NCI-H187 (cell line): ENCODE data around the gene PIP4P1.
A peak's percentile ranks its signal among the peaks of the same experiment; 100 is the strongest.
"Not testable (repeated sequence)": the region's sequence is repeated elsewhere in the genome, so short reads cannot be mapped to it uniquely, and the experiment has no call there.

ENCODE experiments used
- DNase-seq, 2 experiments: peaks; one replicate each; lab custom pipeline; 2025; lab: John Stamatoyannopoulos, UW

Gene PIP4P1

DNA sequence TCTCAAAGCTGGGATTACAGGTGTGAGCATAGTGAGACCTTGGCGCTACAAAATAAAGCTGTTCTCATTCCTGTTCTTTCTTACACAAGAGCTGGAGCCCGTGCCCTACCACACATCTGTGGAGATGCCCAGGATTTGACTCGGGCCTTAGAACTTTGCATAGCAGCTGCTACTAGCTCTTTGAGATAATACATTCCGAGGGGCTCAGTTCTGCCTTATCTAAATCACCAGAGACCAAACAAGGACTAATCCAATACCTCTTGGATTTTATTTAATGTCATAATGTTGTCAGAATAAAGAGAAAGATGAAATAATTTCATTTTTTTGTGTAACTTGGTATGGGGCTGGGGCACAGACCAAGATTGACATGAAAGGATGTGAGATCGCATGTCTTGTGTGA, 15.5 kb upstream of the PIP4P1 start:
- DNase-seq, result no peak

DNA sequence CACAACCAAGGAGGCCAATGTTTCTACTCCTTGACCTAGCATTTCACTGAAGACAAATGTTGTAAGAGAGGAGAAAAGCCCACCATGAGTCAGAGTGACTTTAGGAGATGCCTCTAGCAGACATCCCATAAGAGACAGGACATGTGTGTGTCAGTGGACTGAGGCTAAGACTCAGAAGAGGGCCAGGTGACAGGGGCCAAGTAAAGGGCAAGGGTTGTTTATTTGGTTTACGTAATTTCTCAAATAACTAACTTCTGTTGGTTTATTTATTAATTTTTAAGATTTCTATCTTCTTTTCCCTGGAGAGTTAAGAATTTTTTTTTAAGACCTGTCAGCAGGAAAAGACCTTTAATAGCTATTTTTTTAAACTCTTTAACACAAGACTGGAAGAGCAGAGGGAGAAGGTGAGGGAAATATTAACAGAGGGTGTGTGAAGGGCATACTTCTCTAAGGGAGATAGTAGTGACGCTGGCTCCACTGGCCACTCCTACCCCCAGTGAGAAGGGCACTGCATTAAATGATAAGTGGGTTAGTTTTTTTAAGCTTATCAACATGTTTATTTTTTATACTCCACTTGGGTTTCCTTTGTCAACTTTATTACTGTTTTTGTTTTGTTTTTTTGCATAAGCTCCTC, 11.4 kb upstream of the PIP4P1 start:
- no peak for DNase-seq

DNA sequence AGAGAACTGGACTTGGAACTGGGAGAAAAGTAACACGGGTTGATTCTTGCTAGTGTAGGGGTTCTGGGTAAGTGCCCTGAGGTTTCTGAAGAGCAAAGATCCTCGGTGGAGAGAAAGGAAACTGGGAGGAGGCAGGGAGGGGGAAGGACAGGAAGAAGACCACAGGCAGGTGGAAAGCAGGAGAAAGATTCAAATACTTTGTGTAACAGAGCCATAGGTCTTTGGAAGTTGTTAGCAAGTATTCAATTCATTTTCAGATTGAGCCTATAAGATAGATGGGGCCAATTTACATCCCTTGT, 9.3 kb upstream of the PIP4P1 start:
- no peak for DNase-seq

DNA sequence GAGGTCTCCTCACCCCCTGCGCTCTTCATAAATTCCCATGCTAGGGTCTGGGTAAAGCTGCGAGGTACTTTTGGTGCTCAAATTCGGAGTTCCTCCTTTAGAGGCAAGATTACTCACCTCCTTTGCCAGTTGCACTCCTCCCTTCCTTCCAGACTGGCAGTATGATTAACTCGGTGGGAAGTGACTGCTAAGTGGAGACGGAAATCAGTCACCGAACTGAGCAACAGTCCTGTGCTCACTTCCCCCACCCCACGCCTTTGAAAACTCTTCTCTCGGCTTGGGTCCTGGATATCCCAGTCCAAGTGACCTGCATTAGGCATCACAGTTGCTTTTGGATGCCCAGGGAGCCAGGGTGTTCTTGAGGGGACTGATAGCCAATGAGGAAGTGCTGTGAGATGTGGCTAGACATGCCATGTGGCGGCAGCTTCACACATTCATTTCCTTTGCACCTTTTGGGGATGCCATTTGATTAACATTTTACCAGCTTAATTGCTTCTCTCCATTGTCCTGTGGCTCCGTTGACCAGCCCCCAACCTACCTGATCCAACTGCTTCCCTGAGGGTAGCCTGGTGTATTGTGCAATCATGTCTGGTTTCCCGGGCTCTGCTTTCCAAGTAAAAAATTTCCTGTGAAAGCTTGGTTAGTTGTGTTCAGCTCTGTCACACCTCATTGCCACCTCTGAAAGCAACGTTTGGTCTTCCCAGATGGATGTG, 8.8 kb upstream of the PIP4P1 start:
- DNase-seq, result no peak

DNA sequence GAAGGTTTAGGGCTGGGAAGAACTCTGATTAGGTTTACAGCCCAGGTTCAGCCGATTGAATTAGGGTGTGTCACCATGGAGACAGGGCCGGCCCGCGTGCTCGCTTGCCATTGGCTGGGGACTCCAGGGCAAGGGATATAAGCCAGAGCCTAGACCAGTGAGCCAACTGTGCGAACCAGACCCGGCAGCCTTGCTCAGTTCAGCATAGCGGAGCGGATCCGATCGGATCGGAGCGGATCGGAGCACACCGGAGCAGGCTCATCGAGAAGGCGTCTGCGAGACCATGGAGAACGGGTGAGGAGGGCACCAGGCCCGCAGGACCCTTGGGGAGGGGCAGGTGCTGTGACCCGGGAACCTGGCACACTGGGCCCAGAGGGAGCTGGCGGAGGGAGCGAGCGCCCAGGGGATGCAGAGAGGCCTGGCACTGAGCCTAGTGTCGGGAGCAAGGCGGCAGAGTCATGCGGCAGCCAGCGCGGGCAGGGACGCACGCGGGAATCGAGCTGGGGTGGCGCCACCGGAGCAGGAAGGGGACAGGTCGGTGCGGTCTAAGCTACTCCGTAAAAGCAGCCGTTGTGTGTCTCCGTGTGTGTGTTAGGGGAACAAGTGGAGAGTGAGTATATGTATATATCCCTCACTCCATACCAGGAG, 8.1 kb upstream of the PIP4P1 start, which contains the start of gene PNP:
Gene PNP (plus strand): TSS at position 165 of the 648 bp plus-strand sequence. CDS start 119 bp downstream, at position 284.
- peak; percentile 85 to 86 for DNase-seq

DNA sequence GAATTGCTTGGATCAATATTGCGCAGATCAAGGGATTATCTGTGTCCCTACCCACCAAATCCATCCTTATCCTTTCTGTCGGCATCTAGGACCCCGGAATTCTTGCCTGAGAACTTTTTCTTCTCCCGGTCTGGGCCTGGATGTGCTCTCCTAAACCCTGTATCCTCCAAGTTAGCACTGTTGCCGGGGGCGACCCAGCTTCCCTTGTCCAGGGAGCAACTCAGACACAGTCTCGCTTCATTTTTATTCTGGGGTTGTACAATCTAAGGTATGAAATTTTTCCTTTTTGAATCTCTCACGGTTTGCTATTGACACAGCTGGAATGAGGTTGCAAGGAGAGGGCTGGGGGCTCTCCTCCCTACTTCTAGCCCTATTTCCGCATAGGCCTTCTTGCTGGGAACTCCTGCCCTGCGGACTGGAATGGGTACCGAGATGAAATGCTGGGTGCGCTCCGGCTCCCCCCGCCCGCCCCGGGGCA, 7.6 kb upstream of the PIP4P1 start:
- DNase-seq, result no peak

DNA sequence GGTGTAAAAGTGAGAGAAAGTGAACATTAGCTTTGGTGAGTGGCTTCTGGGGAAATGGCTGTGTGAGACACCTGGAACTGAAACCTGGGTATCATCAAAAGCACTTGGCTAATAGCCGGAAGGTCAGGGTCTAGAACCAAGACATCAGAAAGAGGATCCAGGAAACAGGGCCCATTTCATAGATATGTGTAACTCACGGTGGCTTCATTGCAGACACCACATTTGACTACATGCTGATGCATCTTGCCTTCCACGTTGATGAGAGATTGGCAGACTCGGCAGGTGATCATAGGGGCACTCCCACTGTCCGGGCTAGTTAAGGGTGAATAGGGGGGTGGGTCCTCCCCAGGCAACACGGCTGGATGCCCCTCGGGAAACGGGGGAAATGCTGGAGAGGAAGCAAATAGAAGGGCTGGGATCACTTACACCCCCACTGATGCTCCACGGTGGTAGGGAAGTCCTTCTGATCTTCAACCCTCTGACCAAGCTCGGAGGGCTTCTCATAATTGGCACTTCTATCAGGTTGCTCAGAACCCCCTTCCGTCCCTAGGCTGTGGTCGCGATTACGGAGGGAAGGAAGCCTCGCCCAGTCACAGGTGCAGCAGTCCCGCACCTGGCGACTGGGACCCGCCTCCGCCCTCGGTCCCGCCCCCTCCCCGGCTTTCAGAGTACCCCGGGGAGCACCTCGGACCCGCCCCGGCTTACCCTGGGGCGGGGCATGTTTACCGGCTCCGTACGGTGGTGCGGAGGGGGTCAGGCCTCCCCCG, 593 bp downstream of the PIP4P1 start:
- DNase-seq, result peak in 1 of 2 experiments; percentile 61

DNA sequence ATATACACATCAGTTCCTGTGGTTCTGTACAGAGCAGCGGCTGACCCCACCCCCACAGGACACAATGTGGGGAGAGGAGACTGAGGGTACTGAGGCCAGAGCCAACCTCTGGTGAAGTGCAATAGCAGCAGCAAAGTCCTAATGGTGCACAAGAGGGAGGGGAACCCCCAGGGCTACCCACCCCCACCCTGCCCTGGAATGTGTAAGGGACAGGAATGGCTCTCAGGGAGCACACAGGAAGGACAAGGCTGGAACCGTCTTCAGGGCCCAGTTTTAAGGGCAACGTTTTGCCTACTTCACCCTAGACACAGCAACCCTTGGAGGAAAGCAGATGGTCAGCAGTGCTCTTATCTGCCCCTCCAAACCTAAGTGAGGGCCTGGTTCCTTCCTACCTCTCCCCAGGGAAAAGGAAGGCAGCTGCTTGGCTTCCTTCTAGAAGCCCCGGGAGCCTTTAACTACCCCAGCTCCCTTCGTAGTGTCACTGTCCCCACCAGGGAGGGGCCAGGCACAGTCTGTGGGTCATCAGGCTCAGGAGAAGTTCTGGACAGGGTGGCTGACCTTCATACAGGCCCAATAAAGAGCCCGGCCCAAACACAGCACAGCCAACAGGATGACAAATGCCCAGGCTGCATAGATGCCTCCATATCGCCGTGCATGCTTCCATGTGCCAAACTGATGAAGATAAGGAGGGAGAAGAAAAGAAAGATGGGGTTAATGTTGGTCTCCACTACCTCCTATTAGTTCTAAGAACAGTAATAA, 3.0 kb downstream of the PIP4P1 start:
- no peak for DNase-seq

DNA sequence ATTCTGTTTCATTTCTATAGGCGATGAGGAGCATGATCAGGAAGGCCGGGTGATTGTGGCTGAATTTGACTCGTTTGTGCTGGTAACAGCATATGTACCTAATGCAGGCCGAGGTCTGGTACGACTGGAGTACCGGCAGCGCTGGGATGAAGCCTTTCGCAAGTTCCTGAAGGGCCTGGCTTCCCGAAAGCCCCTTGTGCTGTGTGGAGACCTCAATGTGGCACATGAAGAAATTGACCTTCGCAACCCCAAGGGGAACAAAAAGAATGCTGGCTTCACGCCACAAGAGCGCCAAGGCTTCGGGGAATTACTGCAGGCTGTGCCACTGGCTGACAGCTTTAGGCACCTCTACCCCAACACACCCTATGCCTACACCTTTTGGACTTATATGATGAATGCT, 4.3 kb downstream of the PIP4P1 start:
- DNase-seq, result no peak

DNA sequence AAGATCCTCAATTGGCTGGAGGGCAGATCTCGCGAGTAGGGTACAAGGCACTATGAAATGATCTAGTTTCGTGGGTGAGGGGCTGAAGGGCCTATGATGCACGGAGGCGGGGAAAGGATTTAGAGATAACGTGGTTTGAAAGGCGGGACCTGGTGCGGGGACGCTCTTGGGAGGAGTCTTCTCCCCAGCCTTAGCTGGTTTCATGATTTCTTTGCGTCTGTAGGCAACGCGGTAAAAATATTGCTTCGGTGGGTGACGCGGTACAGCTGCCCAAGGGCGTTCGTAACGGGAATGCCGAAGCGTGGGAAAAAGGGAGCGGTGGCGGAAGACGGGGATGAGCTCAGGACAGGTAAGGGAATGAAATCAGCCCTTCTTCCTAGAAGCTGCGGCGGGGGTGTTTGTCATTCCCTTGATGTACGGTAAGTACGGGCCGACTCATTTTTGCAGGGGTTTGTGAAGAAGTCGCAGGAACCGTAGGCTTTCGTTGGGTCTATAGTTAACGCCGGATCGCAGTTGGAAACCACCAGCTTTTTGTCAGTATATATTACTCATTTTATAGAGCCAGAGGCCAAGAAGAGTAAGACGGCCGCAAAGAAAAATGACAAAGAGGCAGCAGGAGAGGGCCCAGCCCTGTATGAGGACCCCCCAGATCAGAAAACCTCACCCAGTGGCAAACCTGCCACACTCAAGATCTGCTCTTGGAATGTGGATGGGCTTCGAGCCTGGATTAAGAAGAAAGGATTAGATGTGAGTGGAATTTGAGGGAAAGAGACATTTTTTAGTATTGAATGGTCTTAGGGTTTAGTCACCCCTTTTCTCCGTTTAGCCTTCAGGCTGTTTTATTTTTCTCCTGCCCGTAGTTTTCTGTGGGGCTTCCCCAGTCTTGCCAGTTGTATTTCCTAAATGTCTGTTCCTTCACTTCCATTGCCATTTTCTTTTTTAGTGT, 5.6 kb downstream of the PIP4P1 start:
- peak; percentile 58 to 97 for DNase-seq

DNA sequence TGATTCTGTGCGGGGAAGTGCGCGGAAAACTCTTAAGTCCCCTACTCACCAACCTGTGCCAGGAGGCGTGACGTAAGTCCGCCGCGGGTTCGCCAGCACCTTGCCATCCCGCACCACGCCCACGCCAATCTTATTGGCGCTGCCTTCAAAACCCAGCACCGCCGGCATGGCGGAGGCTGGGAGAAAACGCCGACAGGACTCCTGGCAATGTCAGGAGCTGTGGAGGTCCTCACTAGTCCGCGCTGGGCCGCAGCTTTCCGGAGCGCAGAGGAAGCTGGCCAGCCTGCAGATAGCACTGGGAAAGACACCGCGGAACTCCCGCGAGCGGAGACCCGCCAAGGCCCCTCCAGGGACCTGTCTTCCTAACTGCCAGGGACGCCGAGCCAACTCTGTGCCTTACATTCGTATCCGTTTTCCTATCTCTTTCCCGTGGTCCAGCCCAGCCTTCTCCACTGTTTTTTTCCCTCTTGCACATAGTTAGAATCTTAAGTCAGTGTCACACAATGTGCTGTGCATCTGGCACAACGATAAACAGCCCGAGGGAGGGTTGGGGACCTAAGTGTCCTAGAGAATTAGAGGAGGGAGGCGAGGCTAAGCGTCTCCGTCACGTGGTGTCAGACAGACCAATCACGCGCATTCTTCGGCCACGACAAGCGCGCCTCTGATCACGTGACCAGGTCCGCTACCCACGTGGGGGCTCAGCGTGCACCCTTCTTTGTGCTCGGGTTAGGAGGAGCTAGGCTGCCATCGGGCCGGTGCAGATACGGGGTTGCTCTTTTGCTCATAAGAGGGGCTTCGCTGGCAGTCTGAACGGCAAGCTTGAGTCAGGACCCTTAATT, 6.5 kb downstream of the PIP4P1 start, which contains the start of the genes APEX1 and OSGEP:
Gene APEX1 (plus strand): TSS at position 711 of the 839 bp plus-strand sequence. CDS start 420 bp downstream, outside the sequence.
Gene OSGEP (minus strand): TSS at position 297 of the 839 bp plus-strand sequence. CDS start 129 bp downstream, at position 168.
- DNase-seq, result peak; percentile 98

DNA sequence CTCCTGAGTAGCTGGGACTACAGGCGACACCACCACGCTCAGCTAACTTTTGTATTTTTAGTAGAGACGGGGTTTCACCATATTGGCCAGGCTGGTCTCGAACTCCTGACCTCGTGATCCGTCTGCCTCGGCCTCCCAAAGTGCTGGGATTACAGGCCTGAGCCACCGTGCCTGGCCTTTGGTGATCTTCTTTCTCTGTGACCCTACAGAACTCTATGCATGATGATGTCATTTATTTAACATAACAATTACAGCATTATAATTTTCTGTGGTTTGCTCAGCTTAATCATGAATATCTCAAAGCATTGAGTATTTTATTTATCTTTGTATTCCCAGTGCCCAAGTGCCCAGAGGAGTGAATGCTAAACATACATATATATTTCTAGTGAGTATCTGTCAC, 8.4 kb downstream of the PIP4P1 start:
- not testable (repeated sequence) for DNase-seq

DNA sequence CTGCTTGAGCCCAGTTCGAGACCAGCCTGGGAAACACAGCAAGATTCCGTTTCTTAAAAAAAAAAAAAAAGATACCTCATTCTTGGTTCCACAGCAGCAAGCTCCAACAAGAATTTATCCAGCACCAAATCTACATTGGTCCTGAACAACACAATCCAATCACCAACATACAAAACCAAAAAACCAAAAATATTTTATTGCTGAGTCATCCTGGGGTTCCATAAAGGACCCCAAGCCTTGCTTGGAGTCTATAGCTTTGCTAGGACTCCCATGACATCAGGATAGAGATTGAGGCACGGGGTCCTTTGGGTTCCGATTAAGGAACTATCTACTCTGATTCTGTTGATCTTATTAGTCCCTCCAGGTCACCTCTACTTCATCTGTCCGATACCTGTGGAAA, 14.3 kb downstream of the PIP4P1 start:
- no peak for DNase-seq

DNA sequence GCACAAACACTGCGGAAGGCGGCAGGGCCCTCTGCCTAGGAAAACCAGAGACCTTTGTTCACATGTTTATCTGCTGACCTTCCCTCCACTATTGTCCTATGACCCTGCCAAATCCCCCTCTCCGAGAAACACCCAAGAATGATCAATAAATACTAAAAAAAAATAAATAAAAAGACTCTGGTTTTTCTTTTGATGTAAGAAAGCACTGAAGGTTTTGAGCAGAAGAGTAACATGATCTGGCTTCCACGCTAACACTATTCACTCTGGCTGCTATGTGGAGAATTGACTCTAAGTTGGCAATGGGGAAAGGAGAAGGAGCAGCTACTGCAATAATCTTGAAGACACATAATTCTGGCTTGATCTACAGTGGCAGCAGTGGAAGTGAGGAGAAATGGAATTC, 17.6 kb downstream of the PIP4P1 start:
- DNase-seq, result not testable (repeated sequence)

DNA sequence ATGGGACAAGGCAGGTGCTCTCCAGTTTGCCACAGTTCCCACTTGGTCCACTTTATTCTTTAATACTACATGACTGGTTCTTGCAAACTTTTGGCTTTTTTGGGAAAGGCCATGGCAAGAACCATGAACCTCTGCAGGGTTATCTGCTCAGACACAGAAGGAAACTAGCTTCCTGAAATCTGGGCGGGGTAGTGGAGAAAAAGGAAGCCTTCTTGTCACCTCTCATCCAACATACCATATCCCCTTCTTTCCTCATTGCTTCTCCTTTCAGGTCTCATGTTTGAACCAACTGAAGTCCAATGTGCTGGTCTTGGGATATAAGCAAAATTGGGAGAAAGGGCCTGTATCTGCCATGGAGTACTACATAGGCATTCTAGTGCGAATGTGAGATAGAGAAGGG, 19.8 kb downstream of the PIP4P1 start:
- no peak for DNase-seq

DNA sequence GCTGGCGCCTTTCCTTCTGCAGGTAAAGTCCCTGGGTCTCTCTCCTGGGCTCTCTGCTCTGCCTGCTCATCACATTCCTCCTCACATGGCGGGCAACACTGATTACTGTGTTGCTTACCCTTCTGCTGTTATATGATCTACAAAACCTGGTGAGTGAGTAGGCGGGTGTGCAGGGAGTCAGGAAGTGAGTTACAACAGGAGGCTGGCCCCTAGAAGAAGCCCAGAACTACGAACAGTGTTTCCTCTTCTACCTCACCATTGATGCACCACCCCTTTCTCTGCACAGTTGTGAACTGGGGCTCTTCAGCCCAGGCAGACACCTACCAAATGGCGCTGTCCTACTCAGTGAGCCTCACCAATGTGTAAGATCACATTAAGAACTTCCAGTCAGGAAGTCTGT, 20.4 kb downstream of the PIP4P1 start:
- DNase-seq, result no peak

DNA sequence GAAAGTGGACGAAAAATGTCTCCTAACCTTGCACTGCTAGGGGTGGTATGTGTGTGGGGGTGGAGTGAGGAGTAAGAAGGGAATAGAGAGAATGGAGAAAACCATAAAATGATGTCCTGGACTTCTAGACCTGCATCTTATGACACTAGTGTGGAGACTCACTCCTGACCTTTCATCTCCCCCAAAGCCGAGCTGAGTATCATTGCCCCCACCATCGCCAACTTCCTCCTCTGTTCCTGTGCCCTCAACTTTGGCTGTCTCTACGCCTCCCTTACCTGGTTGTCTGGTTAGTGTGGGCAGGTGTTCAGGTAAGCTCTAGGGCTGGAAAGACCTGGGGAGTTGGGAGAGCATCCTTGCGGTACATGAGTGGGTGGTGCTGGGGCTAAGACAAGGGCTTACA, 20.8 kb downstream of the PIP4P1 start:
- DNase-seq, result no peak

DNA sequence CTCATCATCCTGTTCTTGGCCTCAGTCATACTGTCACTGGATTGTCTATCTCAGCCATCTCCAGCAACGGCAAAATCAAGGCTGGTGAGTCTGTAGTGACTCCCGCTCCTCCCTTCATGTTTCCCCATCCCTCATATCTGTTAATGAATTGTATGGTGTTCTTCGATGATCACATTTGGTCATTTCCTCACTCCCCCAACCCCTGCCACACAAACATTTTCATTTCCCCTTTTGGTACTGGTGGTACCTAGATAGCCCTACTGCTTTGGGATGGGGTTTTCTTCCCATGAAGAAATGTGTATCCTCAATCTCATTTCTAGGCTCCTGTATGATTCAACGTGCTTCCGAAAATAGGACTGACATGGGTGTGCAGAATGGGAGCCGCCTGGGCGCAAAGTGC, 22.6 kb downstream of the PIP4P1 start:
- DNase-seq, result no peak

DNA sequence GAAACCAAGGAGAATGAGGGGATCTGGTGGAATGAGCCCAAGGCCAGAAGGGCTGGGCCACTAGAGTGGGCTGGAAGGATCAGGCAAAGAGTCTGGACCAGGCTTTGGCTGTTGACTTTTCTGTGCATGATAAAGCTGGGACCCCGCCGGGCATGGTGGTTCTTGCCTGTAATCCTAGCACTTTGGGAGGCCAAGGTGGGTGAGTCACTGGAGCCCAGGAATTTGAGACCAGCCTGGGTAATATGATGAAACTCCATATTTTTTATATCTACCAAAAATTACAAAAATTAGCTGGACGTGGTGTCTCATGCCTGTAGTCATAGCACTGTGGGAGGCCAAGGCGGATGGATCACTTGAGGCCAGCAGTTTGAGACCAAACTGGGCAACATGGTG, 24.9 kb downstream of the PIP4P1 start:
- DNase-seq, result no peak
